Measurements from ENCODE around the gene SIT1. TPM values are rescaled to one million over a fixed set of nuclear protein-coding genes. Genes with fewer than 3 reads are reported as not detected.
A peak's percentile ranks its signal among the peaks of the same experiment; 100 is the strongest.

The SIT1 gene
- total RNA-seq, 2 donors from 2014 or later: 0.18 to 0.68 TPM

DNA sequence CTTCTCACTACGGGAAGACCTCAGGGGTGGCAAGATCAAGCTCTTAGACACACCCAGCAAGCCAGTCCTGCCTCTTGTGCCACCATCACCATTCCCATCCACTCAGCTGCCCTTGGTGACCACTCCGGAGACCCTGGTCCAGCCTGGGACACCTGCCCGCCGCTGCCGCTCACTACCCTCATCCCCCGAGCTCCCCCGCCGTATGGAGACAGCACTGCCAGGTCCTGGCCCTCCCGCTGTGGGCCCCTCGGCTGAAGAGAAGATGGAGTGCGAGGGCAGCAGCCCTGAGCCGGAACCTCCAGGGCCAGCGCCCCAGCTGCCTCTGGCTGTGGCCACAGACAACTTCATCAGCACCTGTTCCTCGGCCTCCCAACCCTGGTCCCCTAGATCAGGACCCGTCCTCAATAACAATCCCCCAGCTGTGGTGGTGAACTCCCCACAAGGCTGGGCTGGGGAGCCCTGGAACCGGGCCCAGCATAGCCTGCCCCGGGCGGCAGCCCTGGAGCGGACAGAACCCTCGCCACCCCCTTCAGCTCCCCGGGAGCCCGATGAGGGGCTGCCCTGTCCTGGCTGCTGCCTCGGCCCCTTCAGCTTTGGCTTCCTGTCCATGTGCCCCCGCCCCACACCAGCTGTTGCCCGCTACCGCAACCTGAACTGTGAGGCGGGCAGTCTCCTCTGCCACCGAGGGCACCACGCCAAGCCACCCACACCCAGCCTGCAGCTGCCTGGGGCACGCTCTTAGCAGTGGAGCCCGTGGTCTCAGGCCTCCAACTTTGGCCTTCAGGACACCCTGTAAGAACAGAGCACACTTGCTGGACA, 41.5 kb downstream of the SIT1 start:
- no peaks in the 10 kb centered on the region for H3K27me3 ChIP-seq (replicated peaks; ENCODE audit: insufficient read depth)
- TF ChIP-seq, protein P1, sequence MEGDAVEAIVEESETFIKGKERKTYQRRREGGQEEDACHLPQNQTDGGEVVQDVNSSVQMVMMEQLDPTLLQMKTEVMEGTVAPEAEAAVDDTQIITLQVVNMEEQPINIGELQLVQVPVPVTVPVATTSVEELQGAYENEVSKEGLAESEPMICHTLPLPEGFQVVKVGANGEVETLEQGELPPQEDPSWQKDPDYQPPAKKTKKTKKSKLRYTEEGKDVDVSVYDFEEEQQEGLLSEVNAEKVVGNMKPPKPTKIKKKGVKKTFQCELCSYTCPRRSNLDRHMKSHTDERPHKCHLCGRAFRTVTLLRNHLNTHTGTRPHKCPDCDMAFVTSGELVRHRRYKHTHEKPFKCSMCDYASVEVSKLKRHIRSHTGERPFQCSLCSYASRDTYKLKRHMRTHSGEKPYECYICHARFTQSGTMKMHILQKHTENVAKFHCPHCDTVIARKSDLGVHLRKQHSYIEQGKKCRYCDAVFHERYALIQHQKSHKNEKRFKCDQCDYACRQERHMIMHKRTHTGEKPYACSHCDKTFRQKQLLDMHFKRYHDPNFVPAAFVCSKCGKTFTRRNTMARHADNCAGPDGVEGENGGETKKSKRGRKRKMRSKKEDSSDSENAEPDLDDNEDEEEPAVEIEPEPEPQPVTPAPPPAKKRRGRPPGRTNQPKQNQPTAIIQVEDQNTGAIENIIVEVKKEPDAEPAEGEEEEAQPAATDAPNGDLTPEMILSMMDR (IDR thresholded peaks at IDR 0.05): no peak
- TF ChIP-seq POLR2AphosphoS5 (IDR thresholded peaks at IDR 0.05): no peak
- no peak for TF ChIP-seq POLR2A (IDR thresholded peaks at IDR 0.05)
- intact Hi-C loops (cut with DNase I): loop anchor here (5.0 to 10.0 kb wide), 3 partner anchors 38 to 494 kb away; partner anchors contain the start of gene ATOSB
- H3K4me1 ChIP-seq (replicated peaks): peaks cover 13% of the 10 kb centered on the region
- H3K36me3 ChIP-seq: peaks cover 2 to 5% of the 10 kb centered on the region in 2 donors
- DNase-seq (ENCODE audit: low spot score): no peak
- no peak overlapping the region for H3K27ac ChIP-seq
- no peaks in the 10 kb centered on the region for H3K9me3 ChIP-seq
- WGBS: 82% methylated on average over 26 of the region's 31 CpGs
- no peak overlapping the region for H3K4me3 ChIP-seq

DNA sequence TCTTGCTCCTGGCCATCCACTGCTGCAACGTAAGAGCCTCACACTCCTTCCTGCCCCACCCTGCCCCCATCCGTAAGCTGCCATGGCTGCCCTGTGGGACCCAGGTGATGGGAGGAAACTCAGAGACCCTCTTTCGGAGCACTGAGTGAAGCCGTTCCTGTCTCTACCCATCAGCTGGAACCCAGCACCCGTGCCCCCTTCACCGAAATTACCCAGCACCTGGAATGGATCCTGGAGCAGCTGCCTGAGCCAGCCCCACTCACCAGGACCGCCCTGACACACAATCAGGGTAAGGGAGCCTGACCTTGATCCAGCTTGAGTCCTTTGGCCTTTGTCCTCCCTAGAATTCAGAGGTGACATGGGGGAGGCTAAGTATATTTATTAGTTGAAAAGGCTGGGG, 42.5 kb downstream of the SIT1 start:
- intact Hi-C loops (cut with DNase I): loop anchor here (5.0 to 10.0 kb wide), 3 partner anchors 39 to 493 kb away; partner anchors contain the start of gene ATOSB
- DNase-seq (ENCODE audit: low spot score): no peak
- WGBS: 87% methylated on average over 7 of the region's 7 CpGs
- Histone ChIP-seq H3K27me3 (replicated peaks; ENCODE audit: insufficient read depth) (no peaks in the 10 kb centered on the region), H3K27ac (no peak overlapping the region), H3K36me3 (peaks cover 2 to 5% of the 10 kb centered on the region in 2 donors), H3K9me3 (no peaks in the 10 kb centered on the region), H3K4me3 (no peak overlapping the region), H3K4me1 (replicated peaks) (peaks cover 13% of the 10 kb centered on the region)
- TF ChIP-seq, protein P1 (IDR thresholded peaks at IDR 0.05): no peak
- TF ChIP-seq POLR2A (IDR thresholded peaks at IDR 0.05): no peak
- TF ChIP-seq POLR2AphosphoS5 (IDR thresholded peaks at IDR 0.05): no peak

DNA sequence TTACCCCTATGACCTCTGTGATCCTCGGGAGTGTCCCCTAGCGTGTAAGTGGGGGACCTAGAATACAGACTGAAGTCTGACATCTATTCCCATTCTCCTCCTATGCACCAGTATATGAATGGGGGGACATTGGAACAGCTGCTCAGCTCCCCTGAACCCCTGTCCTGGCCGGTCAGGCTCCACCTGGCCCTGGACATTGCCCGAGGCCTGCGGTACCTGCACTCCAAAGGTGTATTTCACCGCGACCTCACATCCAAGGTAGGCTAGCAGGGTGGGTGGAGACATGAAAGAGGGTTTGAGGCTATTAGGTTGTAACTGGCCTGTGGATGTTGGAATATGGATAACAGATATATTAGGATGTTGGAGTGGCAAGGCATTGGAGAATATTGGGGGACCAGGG, 44.0 kb downstream of the SIT1 start:
- Histone ChIP-seq H3K9me3 (no peaks in the 10 kb centered on the region), H3K27ac (no peak overlapping the region), H3K27me3 (replicated peaks; ENCODE audit: insufficient read depth) (no peaks in the 10 kb centered on the region), H3K36me3 (peaks cover 2 to 5% of the 10 kb centered on the region in 2 donors), H3K4me1 (replicated peaks) (peaks cover 13% of the 10 kb centered on the region), H3K4me3 (no peak overlapping the region)
- TF ChIP-seq, protein P1 (IDR thresholded peaks at IDR 0.05): no peak
- TF ChIP-seq POLR2AphosphoS5 (IDR thresholded peaks at IDR 0.05): no peak
- TF ChIP-seq POLR2A (IDR thresholded peaks at IDR 0.05): no peak
- intact Hi-C loops (cut with DNase I): loop anchor here (5.0 to 10.0 kb wide), 3 partner anchors 41 to 492 kb away; partner anchors contain the start of gene ATOSB
- DNase-seq (ENCODE audit: low spot score): no peak
- 86% methylated on average over 7 of the region's 7 CpGs for WGBS

DNA sequence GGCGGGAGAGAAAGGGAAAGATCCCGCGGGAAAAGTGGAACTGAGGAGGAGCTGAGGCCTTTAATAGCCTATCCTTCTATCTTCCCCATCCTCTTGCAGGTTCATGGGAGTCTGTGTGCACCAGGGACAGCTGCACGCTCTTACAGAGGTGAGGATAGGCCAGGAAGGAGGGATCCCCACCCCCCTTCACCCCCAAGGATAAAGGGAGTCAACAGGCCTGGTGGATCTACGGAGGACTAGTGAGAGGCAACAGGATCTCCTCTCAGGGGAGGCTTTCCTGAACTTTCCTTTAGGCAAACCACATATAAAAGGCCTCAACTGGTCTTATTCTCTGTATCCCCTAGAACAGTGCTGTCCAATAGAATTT, 44.6 kb downstream of the SIT1 start:
- H3K4me3 ChIP-seq: peak overlapping the region; percentile 79 to 82

More for the DNA sequence above, 44.6 kb downstream of the SIT1 start:
- H3K27ac ChIP-seq: peak overlapping the region; percentile 94
- no peaks in the 10 kb centered on the region for H3K9me3 ChIP-seq
- no peak for DNase-seq (ENCODE audit: low spot score)
- intact Hi-C loops (cut with DNase I): loop anchor here (5.0 to 10.0 kb wide), 3 partner anchors 41 to 491 kb away; partner anchors contain the start of gene ATOSB
- H3K4me1 ChIP-seq (replicated peaks): peaks cover 13% of the 10 kb centered on the region
- 9% methylated on average over 5 of the region's 5 CpGs for WGBS
- no peaks in the 10 kb centered on the region for H3K27me3 ChIP-seq (replicated peaks; ENCODE audit: insufficient read depth)
- TF ChIP-seq, protein P1 (IDR thresholded peaks at IDR 0.05): no peak
- TF ChIP-seq POLR2A (IDR thresholded peaks at IDR 0.05) (no peak), POLR2AphosphoS5 (IDR thresholded peaks at IDR 0.05) (no peak)
- H3K36me3 ChIP-seq: peaks cover 2 to 5% of the 10 kb centered on the region in 2 donors

Data from prostate gland (tissue), 2 donors.